WTC11 (cell line): ENCODE results near the gene ABR. TPM values are rescaled to one million over a fixed set of nuclear protein-coding genes. Genes with fewer than 3 reads are reported as not detected.
"Not testable (repeated sequence)": the region's sequence is repeated elsewhere in the genome, so short reads cannot be mapped to it uniquely, and the experiment has no call there.

Experiments
- ATAC-seq: fragments of 200-7000 bp; cut with Tn5 transposase; 2 replicates; pipeline ENCODE4 v1.10.0; 2021; ENCODE audit warnings: mild to moderate bottlenecking, moderate library complexity
- CTCF ChIA-PET: fragments of 300-600 bp; sonication (Branson Sonifier 250); formaldehyde crosslinking; loops from one replicate; lab custom pipeline; 2021; ENCODE audit warnings: antibody characterized with exemption; lab: Charles Lee
- POLR2A ChIA-PET: fragments of 350-600 bp; sonication (Branson Sonifier 250); formaldehyde crosslinking; loops from one replicate; lab custom pipeline; 2021; ENCODE audit warnings: antibody characterized with exemption; lab: Charles Lee
- DNase-seq: peaks from one replicate; pipeline ENCODE4 v3.0.0; 2021; ENCODE audit warnings: low spot score
- H3K27ac Mint-ChIP-seq: 2 replicates; pipeline ENCODE4 v1.8.0; 2021; ENCODE audit warnings: mixed read lengths
- H3K27me3 Mint-ChIP-seq: 2 replicates; pipeline ENCODE4 v1.8.0; 2021; ENCODE audit warnings: low read depth, mild to moderate bottlenecking, moderate library complexity, mixed read lengths
- H3K36me3 Mint-ChIP-seq: 2 replicates; pipeline ENCODE4 v1.8.0; 2021; ENCODE audit warnings: mixed read lengths
- H3K4me1 Mint-ChIP-seq: 2 replicates; pipeline ENCODE4 v1.8.0; 2022; ENCODE audit warnings: mixed read lengths
- H3K4me3 Mint-ChIP-seq: 2 replicates; pipeline ENCODE4 v1.8.0; 2021; ENCODE audit warnings: mild to moderate bottlenecking, moderate library complexity, mixed read lengths
- H3K9me3 Mint-ChIP-seq: 2 replicates; pipeline ENCODE4 v1.8.0; 2021; ENCODE audit warnings: mixed read lengths
- ATF3 ChIP-seq: sonication (generic); formaldehyde crosslinking; conservative IDR thresholded peaks from 2 replicates; pipeline ENCODE4 v1.8.1; 2022; ENCODE audit warnings: mild to moderate bottlenecking, missing genetic modification reagents
- CDX4 ChIP-seq: fragments of 250-450 bp; sonication (Bioruptor Pico); IDR thresholded peaks from 2 replicates; pipeline ENCODE4 v1.9.0; 2021; ENCODE audit warnings: moderate library complexity, mild to moderate bottlenecking, inconsistent platforms, borderline replicate concordance
- CREB1 ChIP-seq: sonication (generic); formaldehyde crosslinking; IDR thresholded peaks from 2 replicates; pipeline ENCODE4 v1.8.0; 2023; ENCODE audit warnings: mild to moderate bottlenecking, missing genetic modification reagents
- GABPB1 ChIP-seq: sonication (generic); formaldehyde crosslinking; IDR thresholded peaks from 2 replicates; pipeline ENCODE4 v1.8.1; 2023; ENCODE audit warnings: mild to moderate bottlenecking, missing genetic modification reagents
- HMGXB4 ChIP-seq: sonication (generic); formaldehyde crosslinking; IDR thresholded peaks from 2 replicates; pipeline ENCODE4 v1.8.1; 2023; ENCODE audit warnings: mild to moderate bottlenecking, moderate library complexity, missing genetic modification reagents
- MAX ChIP-seq: sonication (generic); formaldehyde crosslinking; IDR thresholded peaks from 2 replicates; pipeline ENCODE4 v1.8.0; 2022; ENCODE audit warnings: mild to moderate bottlenecking, missing genetic modification reagents
- PREB ChIP-seq: sonication (generic); formaldehyde crosslinking; IDR thresholded peaks from 2 replicates; pipeline ENCODE4 v1.8.1; 2022; ENCODE audit warnings: mild to moderate bottlenecking, missing genetic modification reagents, moderate library complexity, borderline replicate concordance
- SMAD4 ChIP-seq: sonication (generic); formaldehyde crosslinking; IDR thresholded peaks from 2 replicates; pipeline ENCODE4 v1.8.0; 2022; ENCODE audit warnings: mild to moderate bottlenecking, missing genetic modification reagents
- USF1 ChIP-seq: sonication (generic); formaldehyde crosslinking; IDR thresholded peaks from 2 replicates; pipeline ENCODE4 v1.8.0; 2022; ENCODE audit warnings: mild to moderate bottlenecking, missing genetic modification reagents
- USF2 ChIP-seq: sonication (generic); formaldehyde crosslinking; IDR thresholded peaks from 2 replicates; pipeline ENCODE4 v1.8.1; 2023; ENCODE audit warnings: mild to moderate bottlenecking, missing genetic modification reagents, moderate library complexity
- ZNF425 ChIP-seq: fragments of 250-450 bp; sonication (Bioruptor Pico); conservative IDR thresholded peaks from 2 replicates; pipeline ENCODE4 v1.9.0; 2021; ENCODE audit warnings: mild to moderate bottlenecking
- ZSCAN18 ChIP-seq: fragments of 250-450 bp; sonication (Bioruptor Pico); IDR thresholded peaks from 2 replicates; pipeline ENCODE4 v2.1.2; 2022; ENCODE audit warnings: mild to moderate bottlenecking, moderate library complexity
- total RNA-seq: library from RNA; stranded (reverse); gene quantifications from 3 replicates; pipeline ENCODE4 v1.2.3, GENCODE V29; 2021

Gene ABR
- total RNA-seq, 1 experiment from 2014 or later = 38.0 TPM

GRCh38 chr17:1154704-1155103, 25.1 kb downstream of the ABR start (continued):
- TF ChIP-seq HMGXB4 (CRISPR knock-in tag) = no peak
- no peak for TF ChIP-seq PREB (CRISPR knock-in tag)

GRCh38 chr17:1153795-1154546, 25.8 kb downstream of the ABR start:
- peak; percentile 72 for ATAC-seq
- H3K27me3 Mint-ChIP-seq = no peaks in the 10 kb centered on the region
- H3K4me1 Mint-ChIP-seq = no peaks in the 10 kb centered on the region
- DNase-seq = peak; percentile 75
- H3K36me3 Mint-ChIP-seq = peaks cover 6% of the 10 kb centered on the region
- CTCF ChIA-PET = interaction anchor here (0.6 to 1.5 kb wide), 4 partner anchors 31 to 268 kb away, joined by 3 to 9 read pairs (median 6); no protein-coding TSS in a partner anchor
- POLR2A ChIA-PET = interaction anchor here (1.0 kb wide), 1 partner anchor 27 kb away, joined by 3 read pairs; no protein-coding TSS in a partner anchor
- TF ChIP-seq CREB1 (CRISPR knock-in tag) = no peak
- no peak; the same call in 1 of the 2 replicates for TF ChIP-seq ATF3 (CRISPR knock-in tag)
- no peak for TF ChIP-seq ZSCAN18
- TF ChIP-seq ZNF425 = no peak
- peak; percentile 31; the same call in 1 of the 2 replicates for TF ChIP-seq USF1 (CRISPR knock-in tag)
- peak; percentile 88 for TF ChIP-seq MAX (CRISPR knock-in tag)
- no peak for TF ChIP-seq CDX4 (CRISPR knock-in tag)
- peak; percentile 94 for TF ChIP-seq GABPB1
- TF ChIP-seq SMAD4 = no peak
- TF ChIP-seq USF2 (CRISPR knock-in tag) = peak; percentile 29; the same call in 1 of the 2 replicates
- peak overlapping the region; percentile 53; the same call in 1 of the 2 replicates for H3K27ac Mint-ChIP-seq
- no peak overlapping the region for H3K4me3 Mint-ChIP-seq
- H3K9me3 Mint-ChIP-seq = peaks cover 2% of the 10 kb centered on the region; the same call in 1 of the 2 replicates

GRCh38 chr17:1152582-1152981, 27.2 kb downstream of the ABR start:
- H3K4me3 Mint-ChIP-seq, ATAC-seq, DNase-seq, H3K27ac Mint-ChIP-seq, H3K4me1 Mint-ChIP-seq, H3K9me3 Mint-ChIP-seq, POLR2A ChIA-PET, H3K27me3 Mint-ChIP-seq, H3K36me3 Mint-ChIP-seq: not testable (repeated sequence)
- CTCF ChIA-PET = interaction anchor here (0.6 to 0.8 kb wide), 2 partner anchors 9 to 30 kb away, joined by 3 to 4 read pairs; no protein-coding TSS in a partner anchor
